WTC11 (cell line): ENCODE results near the gene PDYN.

Experiments
- CTCF ChIP-seq: fragments of 200-600 bp; IDR thresholded peaks from 2 replicates; pipeline ENCODE4 v1.8.0; 2022; ENCODE audit warnings: antibody characterized with exemption
- ETV6 ChIP-seq: sonication (generic); formaldehyde crosslinking; IDR thresholded peaks from 2 replicates; pipeline ENCODE4 v1.8.1; 2022; ENCODE audit warnings: mild to moderate bottlenecking, missing genetic modification reagents
- PRDM15 ChIP-seq: sonication (generic); formaldehyde crosslinking; IDR thresholded peaks from 2 replicates; pipeline ENCODE4 v1.8.0; 2022; ENCODE audit warnings: missing genetic modification reagents
- SMAD3 ChIP-seq: sonication (generic); formaldehyde crosslinking; IDR thresholded peaks from 2 replicates; pipeline ENCODE4 v1.8.0; 2022; ENCODE audit warnings: missing genetic modification reagents, mild to moderate bottlenecking, borderline replicate concordance
- SP1 ChIP-seq: sonication (generic); formaldehyde crosslinking; conservative IDR thresholded peaks from 2 replicates; pipeline ENCODE4 v1.8.1; 2022; ENCODE audit warnings: missing genetic modification reagents
- STAT6 ChIP-seq: sonication (generic); formaldehyde crosslinking; conservative IDR thresholded peaks from 2 replicates; pipeline ENCODE4 v1.8.1; 2023; ENCODE audit warnings: mild to moderate bottlenecking, low read depth, missing genetic modification reagents, moderate library complexity
- TEAD4 ChIP-seq: sonication (generic); formaldehyde crosslinking; IDR thresholded peaks from 2 replicates; pipeline ENCODE4 v1.8.0; 2022; ENCODE audit warnings: mild to moderate bottlenecking, missing genetic modification reagents
- ZBTB21 ChIP-seq: sonication (generic); formaldehyde crosslinking; IDR thresholded peaks from 2 replicates; pipeline ENCODE4 v1.8.1; 2023; ENCODE audit warnings: mild to moderate bottlenecking, missing genetic modification reagents, borderline replicate concordance
- TF ChIP-seq, protein P1 (sequence below): sonication (generic); formaldehyde crosslinking; IDR thresholded peaks from 2 replicates; pipeline ENCODE4 v1.8.1; 2023; ENCODE audit warnings: mild to moderate bottlenecking, moderate library complexity, missing genetic modification reagents
- TF ChIP-seq, protein P2 (sequence below): sonication (generic); formaldehyde crosslinking; IDR thresholded peaks from 2 replicates; pipeline ENCODE4 v1.8.1; 2023; ENCODE audit warnings: mild to moderate bottlenecking, missing genetic modification reagents, borderline replicate concordance
- TF ChIP-seq, protein P3 (sequence below): sonication (generic); formaldehyde crosslinking; IDR thresholded peaks from 2 replicates; pipeline ENCODE4 v1.8.0; 2023; ENCODE audit warnings: missing genetic modification reagents

GRCh38 chr20:1997483-1998192, 3.8 kb upstream of the PDYN start:
- no peak for TF ChIP-seq CTCF
- no peak for TF ChIP-seq SP1 (CRISPR knock-in tag)
- peak; percentile 20; the same call in 1 of the 2 replicates for TF ChIP-seq PRDM15
- TF ChIP-seq, protein P1, sequence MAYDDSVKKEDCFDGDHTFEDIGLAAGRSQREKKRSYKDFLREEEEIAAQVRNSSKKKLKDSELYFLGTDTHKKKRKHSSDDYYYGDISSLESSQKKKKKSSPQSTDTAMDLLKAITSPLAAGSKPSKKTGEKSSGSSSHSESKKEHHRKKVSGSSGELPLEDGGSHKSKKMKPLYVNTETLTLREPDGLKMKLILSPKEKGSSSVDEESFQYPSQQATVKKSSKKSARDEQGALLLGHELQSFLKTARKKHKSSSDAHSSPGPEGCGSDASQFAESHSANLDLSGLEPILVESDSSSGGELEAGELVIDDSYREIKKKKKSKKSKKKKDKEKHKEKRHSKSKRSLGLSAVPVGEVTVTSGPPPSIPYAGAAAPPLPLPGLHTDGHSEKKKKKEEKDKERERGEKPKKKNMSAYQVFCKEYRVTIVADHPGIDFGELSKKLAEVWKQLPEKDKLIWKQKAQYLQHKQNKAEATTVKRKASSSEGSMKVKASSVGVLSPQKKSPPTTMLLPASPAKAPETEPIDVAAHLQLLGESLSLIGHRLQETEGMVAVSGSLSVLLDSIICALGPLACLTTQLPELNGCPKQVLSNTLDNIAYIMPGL = no peak
- no peak for TF ChIP-seq ETV6
- no peak for TF ChIP-seq STAT6
- TF ChIP-seq, protein P2, sequence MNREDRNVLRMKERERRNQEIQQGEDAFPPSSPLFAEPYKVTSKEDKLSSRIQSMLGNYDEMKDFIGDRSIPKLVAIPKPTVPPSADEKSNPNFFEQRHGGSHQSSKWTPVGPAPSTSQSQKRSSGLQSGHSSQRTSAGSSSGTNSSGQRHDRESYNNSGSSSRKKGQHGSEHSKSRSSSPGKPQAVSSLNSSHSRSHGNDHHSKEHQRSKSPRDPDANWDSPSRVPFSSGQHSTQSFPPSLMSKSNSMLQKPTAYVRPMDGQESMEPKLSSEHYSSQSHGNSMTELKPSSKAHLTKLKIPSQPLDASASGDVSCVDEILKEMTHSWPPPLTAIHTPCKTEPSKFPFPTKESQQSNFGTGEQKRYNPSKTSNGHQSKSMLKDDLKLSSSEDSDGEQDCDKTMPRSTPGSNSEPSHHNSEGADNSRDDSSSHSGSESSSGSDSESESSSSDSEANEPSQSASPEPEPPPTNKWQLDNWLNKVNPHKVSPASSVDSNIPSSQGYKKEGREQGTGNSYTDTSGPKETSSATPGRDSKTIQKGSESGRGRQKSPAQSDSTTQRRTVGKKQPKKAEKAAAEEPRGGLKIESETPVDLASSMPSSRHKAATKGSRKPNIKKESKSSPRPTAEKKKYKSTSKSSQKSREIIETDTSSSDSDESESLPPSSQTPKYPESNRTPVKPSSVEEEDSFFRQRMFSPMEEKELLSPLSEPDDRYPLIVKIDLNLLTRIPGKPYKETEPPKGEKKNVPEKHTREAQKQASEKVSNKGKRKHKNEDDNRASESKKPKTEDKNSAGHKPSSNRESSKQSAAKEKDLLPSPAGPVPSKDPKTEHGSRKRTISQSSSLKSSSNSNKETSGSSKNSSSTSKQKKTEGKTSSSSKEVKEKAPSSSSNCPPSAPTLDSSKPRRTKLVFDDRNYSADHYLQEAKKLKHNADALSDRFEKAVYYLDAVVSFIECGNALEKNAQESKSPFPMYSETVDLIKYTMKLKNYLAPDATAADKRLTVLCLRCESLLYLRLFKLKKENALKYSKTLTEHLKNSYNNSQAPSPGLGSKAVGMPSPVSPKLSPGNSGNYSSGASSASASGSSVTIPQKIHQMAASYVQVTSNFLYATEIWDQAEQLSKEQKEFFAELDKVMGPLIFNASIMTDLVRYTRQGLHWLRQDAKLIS = no peak
- no peak for TF ChIP-seq SMAD3 (CRISPR knock-in tag)
- no peak for TF ChIP-seq ZBTB21 (CRISPR knock-in tag)
- TF ChIP-seq, protein P3, sequence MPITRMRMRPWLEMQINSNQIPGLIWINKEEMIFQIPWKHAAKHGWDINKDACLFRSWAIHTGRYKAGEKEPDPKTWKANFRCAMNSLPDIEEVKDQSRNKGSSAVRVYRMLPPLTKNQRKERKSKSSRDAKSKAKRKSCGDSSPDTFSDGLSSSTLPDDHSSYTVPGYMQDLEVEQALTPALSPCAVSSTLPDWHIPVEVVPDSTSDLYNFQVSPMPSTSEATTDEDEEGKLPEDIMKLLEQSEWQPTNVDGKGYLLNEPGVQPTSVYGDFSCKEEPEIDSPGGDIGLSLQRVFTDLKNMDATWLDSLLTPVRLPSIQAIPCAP (CRISPR knock-in tag) = no peak
- no peak for TF ChIP-seq TEAD4 (CRISPR knock-in tag)
